ENCODE data around the gene USP17L25. TPM values are rescaled to one million over a fixed set of nuclear protein-coding genes. Genes with fewer than 3 reads are reported as not detected.

Gene USP17L25
- total RNA-seq, 3 donors from 2014 or later = not detected

Other genes with a start within 250 kb of the USP17L25 start
- not detected for gene FAM90A26, start 159.5 kb upstream of the USP17L25 start, total RNA-seq
- not detected for gene USP17L10, start 119.3 kb upstream of the USP17L25 start, total RNA-seq
- gene USP17L11, start 114.5 kb upstream of the USP17L25 start, total RNA-seq = not detected
- gene USP17L12, start 109.8 kb upstream of the USP17L25 start, total RNA-seq = not detected
- not detected for gene USP17L13, start 105.0 kb upstream of the USP17L25 start, total RNA-seq
- gene USP17L15, start 95.5 kb upstream of the USP17L25 start, total RNA-seq = not detected
- not detected for gene USP17L17, start 86.0 kb upstream of the USP17L25 start, total RNA-seq
- gene USP17L18, start 81.3 kb upstream of the USP17L25 start, total RNA-seq = not detected
- gene USP17L19, start 76.5 kb upstream of the USP17L25 start, total RNA-seq = not detected
- not detected for gene USP17L20, start 71.8 kb upstream of the USP17L25 start, total RNA-seq
- not detected for gene USP17L21, start 67.0 kb upstream of the USP17L25 start, total RNA-seq
- not detected for gene USP17L22, start 62.3 kb upstream of the USP17L25 start, total RNA-seq
- not detected for gene USP17L24, start 4.7 kb upstream of the USP17L25 start, total RNA-seq
- not detected for gene USP17L26, start 4.7 kb downstream of the USP17L25 start, total RNA-seq
- not detected for gene USP17L5, start 9.5 kb downstream of the USP17L25 start, total RNA-seq
- not detected for gene USP17L27, start 14.2 kb downstream of the USP17L25 start, total RNA-seq
- gene USP17L28, start 19.0 kb downstream of the USP17L25 start, total RNA-seq = not detected
- gene USP17L29, start 23.7 kb downstream of the USP17L25 start, total RNA-seq = not detected
- not detected for gene USP17L30, start 33.2 kb downstream of the USP17L25 start, total RNA-seq
- gene DEFB131A, start 114.5 kb downstream of the USP17L25 start, total RNA-seq = not detected

All from breast epithelium (tissue), 3 donors.